Esophagus squamous epithelium (tissue), 4 donors: Measurements from ENCODE around the gene ATXN1.
"Not testable (repeated sequence)": the region's sequence is repeated elsewhere in the genome, so short reads cannot be mapped to it uniquely, and the experiment has no call there.

Experiments
- POLR2A ChIP-seq, 4 donors: fragments of 450-650 bp; IDR thresholded peaks; one replicate each; pipeline ENCODE4 v1.6.1; 2017; ENCODE audit warnings: antibody characterized with exemption in 4 of 4, mild to moderate bottlenecking in 4 of 4, moderate library complexity in 3 of 4
- TF ChIP-seq, protein P1 (sequence below), 6 experiments: fragments of 450-650 bp in 4 of 6; fragments of 200-600 bp in 2 of 6; sonication (generic) in 2 of 6; IDR thresholded peaks; one replicate each; pipeline ENCODE4 v1.5.1; 2016 to 2019; ENCODE audit warnings: antibody characterized with exemption in 6 of 6, mild to moderate bottlenecking in 4 of 6, moderate library complexity in 4 of 6

DNA sequence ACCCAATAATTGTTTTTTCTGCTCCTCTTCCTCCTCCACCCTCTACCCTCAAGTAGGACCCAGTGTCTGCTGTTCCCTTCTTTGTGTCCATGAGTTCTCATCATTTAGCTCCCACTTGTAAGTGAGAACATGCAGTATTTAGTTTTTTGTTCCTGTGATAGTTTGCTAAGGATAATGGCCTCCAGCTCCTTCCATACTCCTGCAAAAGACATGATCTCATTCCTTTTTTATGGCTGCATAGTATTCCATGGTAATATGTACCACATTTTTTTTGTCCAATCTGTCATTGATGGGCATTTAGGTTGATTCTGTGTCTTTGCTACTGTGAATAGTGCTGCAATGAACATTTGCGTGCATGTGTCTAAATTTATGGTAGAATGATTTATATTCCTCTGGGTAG is 132.7 kb downstream of the ATXN1 start:
- TF ChIP-seq, protein P1, sequence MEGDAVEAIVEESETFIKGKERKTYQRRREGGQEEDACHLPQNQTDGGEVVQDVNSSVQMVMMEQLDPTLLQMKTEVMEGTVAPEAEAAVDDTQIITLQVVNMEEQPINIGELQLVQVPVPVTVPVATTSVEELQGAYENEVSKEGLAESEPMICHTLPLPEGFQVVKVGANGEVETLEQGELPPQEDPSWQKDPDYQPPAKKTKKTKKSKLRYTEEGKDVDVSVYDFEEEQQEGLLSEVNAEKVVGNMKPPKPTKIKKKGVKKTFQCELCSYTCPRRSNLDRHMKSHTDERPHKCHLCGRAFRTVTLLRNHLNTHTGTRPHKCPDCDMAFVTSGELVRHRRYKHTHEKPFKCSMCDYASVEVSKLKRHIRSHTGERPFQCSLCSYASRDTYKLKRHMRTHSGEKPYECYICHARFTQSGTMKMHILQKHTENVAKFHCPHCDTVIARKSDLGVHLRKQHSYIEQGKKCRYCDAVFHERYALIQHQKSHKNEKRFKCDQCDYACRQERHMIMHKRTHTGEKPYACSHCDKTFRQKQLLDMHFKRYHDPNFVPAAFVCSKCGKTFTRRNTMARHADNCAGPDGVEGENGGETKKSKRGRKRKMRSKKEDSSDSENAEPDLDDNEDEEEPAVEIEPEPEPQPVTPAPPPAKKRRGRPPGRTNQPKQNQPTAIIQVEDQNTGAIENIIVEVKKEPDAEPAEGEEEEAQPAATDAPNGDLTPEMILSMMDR (IDR thresholded peaks at IDR 0.05) = not testable (repeated sequence)
- not testable (repeated sequence) for TF ChIP-seq POLR2A (IDR thresholded peaks at IDR 0.05)
